Measurements from ENCODE around the gene VWA5B2. TPM values are rescaled to one million over a fixed set of nuclear protein-coding genes. Genes with fewer than 3 reads are reported as not detected.

The VWA5B2 gene
- total RNA-seq, 1 experiment from 2014 or later: 1.4 TPM

DNA sequence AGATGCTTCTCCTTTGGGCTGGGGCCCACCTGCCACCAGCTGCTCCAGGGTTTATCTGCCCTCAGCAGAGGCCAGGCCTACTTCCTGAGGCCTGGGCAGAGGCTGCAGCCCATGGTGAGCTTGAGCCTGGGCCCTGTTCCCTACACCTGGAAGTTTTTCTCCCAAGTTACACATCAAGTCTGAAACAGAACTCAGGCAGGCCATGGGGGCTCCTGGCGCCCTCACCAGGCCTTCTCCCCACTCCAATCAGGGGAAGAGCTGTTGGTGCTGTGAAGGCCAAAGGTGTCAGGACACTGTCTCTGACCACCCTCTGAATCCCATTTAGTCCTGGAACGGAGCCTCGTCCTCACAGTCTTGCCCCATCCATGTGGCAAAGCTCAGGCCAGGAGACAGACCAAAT lies 7.3 kb downstream of the VWA5B2 start:
- no peak for DNase-seq
- BruUV-seq (replicated peaks): no TSS peak
- H3K9me2 ChIP-seq (replicated peaks; ENCODE audit: low read length): no peaks in the 10 kb centered on the region

DNA sequence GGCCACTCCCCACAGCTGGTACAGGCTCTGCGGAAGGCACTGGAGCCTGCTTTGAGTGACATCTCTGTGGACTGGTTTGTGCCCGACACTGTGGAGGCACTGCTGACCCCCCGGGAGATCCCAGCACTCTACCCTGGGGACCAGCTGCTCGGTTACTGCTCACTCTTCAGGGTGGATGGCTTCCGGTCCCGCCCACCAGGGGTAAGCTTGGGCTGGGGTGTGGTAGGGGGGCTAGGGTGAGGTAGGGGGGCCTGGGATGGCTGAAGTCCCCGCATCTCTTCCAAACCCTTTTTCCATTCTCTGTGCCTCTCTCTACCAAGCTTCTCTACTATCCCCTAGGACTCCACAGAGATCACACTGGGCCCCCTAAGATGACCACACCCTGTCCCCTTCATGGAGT lies 7.8 kb downstream of the VWA5B2 start:
- H3K4me2 ChIP-seq (ENCODE audit: low read length): no peak overlapping the region
- no TSS peak for BruUV-seq (replicated peaks)
- intact Hi-C loops (cut with micrococcal nuclease): no loop called here
- no peaks in the 10 kb centered on the region for H3F3A ChIP-seq (ENCODE audit: low read length, unreplicated experiment)
- no peaks in the 10 kb centered on the region for H3K79me2 ChIP-seq (ENCODE audit: low read length)
- TF ChIP-seq, protein P1, sequence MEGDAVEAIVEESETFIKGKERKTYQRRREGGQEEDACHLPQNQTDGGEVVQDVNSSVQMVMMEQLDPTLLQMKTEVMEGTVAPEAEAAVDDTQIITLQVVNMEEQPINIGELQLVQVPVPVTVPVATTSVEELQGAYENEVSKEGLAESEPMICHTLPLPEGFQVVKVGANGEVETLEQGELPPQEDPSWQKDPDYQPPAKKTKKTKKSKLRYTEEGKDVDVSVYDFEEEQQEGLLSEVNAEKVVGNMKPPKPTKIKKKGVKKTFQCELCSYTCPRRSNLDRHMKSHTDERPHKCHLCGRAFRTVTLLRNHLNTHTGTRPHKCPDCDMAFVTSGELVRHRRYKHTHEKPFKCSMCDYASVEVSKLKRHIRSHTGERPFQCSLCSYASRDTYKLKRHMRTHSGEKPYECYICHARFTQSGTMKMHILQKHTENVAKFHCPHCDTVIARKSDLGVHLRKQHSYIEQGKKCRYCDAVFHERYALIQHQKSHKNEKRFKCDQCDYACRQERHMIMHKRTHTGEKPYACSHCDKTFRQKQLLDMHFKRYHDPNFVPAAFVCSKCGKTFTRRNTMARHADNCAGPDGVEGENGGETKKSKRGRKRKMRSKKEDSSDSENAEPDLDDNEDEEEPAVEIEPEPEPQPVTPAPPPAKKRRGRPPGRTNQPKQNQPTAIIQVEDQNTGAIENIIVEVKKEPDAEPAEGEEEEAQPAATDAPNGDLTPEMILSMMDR (conservative IDR thresholded peaks at IDR 0.05; ENCODE audit: low read depth, low read length): no peak
- TF ChIP-seq EZH2 (IDR thresholded peaks at IDR 0.05; ENCODE audit: low read length, unreplicated experiment): no peak
- H2AFZ ChIP-seq (ENCODE audit: low read length): no peak overlapping the region
- no peak overlapping the region for H3K4me3 ChIP-seq (ENCODE audit: low read length)
- H3K27me3 ChIP-seq (ENCODE audit: low read length): no peaks in the 10 kb centered on the region
- H3K9me2 ChIP-seq (replicated peaks; ENCODE audit: low read length): no peaks in the 10 kb centered on the region
- CTCF ChIA-PET: no interaction called here
- peaks cover 9% of the 10 kb centered on the region for H3K4me1 ChIP-seq (ENCODE audit: insufficient read depth, low read length)
- 0 out of 2 replicates have a peak, but pooled peaks cover 1% of the 10 kb centered on the region for H3K36me3 ChIP-seq (ENCODE audit: low read depth, low read length)
- no peaks in the 10 kb centered on the region for H4K20me1 ChIP-seq (ENCODE audit: low read length)
- H3K9ac ChIP-seq (ENCODE audit: low read length): no peak overlapping the region
- ATAC-seq (no peak), DNase-seq (no peak)
- H3K27ac ChIP-seq (ENCODE audit: low read length): no peak overlapping the region
- POLR2A ChIA-PET (ENCODE audit: unreplicated experiment): no interaction called here
- H3K9me3 ChIP-seq (ENCODE audit: low read length): no peaks in the 10 kb centered on the region

More for the DNA sequence above, 7.3 kb downstream of the VWA5B2 start:
- CTCF ChIA-PET: no interaction called here
- no peak overlapping the region for H3K4me3 ChIP-seq (ENCODE audit: low read length)
- H3K79me2 ChIP-seq (ENCODE audit: low read length): no peaks in the 10 kb centered on the region
- H2AFZ ChIP-seq (ENCODE audit: low read length): no peak overlapping the region
- no peak overlapping the region for H3K9ac ChIP-seq (ENCODE audit: low read length)
- POLR2A ChIA-PET (ENCODE audit: unreplicated experiment): no interaction called here
- H3K27me3 ChIP-seq (ENCODE audit: low read length): no peaks in the 10 kb centered on the region
- no peaks in the 10 kb centered on the region for H3K36me3 ChIP-seq (ENCODE audit: low read depth, low read length)
- TF ChIP-seq EZH2phosphoT487 (IDR thresholded peaks at IDR 0.05; ENCODE audit: borderline replicate concordance, low read length) (no peak), EZH2 (IDR thresholded peaks at IDR 0.05; ENCODE audit: low read length, unreplicated experiment) (no peak)
- TF ChIP-seq, protein P1 (conservative IDR thresholded peaks at IDR 0.05; ENCODE audit: low read depth, low read length): no peak
- intact Hi-C loops (cut with micrococcal nuclease): no loop called here
- H3K9me3 ChIP-seq (ENCODE audit: low read length): no peaks in the 10 kb centered on the region
- no peak for ATAC-seq
- peaks cover 9% of the 10 kb centered on the region for H3K4me1 ChIP-seq (ENCODE audit: insufficient read depth, low read length)
- H3K4me2 ChIP-seq (ENCODE audit: low read length): no peak overlapping the region
- H4K20me1 ChIP-seq (ENCODE audit: low read length): no peaks in the 10 kb centered on the region
- no peaks in the 10 kb centered on the region for H3F3A ChIP-seq (ENCODE audit: low read length, unreplicated experiment)
- no peak overlapping the region for H3K27ac ChIP-seq (ENCODE audit: low read length)

DNA sequence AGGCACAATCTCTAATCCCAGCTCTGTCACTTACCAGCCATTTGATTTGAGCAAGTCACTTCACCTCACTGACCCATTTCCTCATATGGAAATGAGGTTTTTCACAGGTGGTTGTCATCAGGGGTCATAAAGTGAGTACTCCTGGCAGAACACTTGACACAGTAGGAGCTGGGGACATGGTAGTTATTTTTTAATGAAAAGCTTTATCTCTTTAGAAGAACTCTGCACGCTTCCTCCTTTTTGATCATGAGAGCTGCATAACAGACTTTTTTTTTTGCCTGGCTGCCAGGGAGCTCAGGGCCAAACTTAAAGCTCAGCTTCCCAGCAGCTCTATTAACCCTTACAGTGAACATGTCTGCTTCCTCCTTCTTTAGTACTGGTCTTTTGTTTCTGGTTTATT lies 8.4 kb downstream of the VWA5B2 start:
- no TSS peak for BruUV-seq (replicated peaks)
- ATAC-seq: no peak
- Histone ChIP-seq H4K20me1 (ENCODE audit: low read length) (no peaks in the 10 kb centered on the region), H3K9me2 (replicated peaks; ENCODE audit: low read length) (no peaks in the 10 kb centered on the region), H2AFZ (ENCODE audit: low read length) (no peak overlapping the region), H3F3A (ENCODE audit: low read length, unreplicated experiment) (no peaks in the 10 kb centered on the region), H3K4me3 (ENCODE audit: low read length) (no peak overlapping the region), H3K79me2 (ENCODE audit: low read length) (no peaks in the 10 kb centered on the region), H3K27ac (ENCODE audit: low read length) (no peak overlapping the region), H3K36me3 (ENCODE audit: low read depth, low read length) (peaks cover 6% of the 10 kb centered on the region; the same call in 1 of the 2 replicates), H3K9me3 (ENCODE audit: low read length) (no peaks in the 10 kb centered on the region), H3K9ac (ENCODE audit: low read length) (no peak overlapping the region), H3K4me1 (ENCODE audit: insufficient read depth, low read length) (peaks cover 9% of the 10 kb centered on the region), H3K27me3 (ENCODE audit: low read length) (no peaks in the 10 kb centered on the region), H3K4me2 (ENCODE audit: low read length) (no peak overlapping the region)
- no peak for TF ChIP-seq EZH2 (IDR thresholded peaks at IDR 0.05; ENCODE audit: low read length, unreplicated experiment)
- TF ChIP-seq, protein P1 (conservative IDR thresholded peaks at IDR 0.05; ENCODE audit: low read depth, low read length): no peak
- intact Hi-C loops (cut with micrococcal nuclease): no loop called here
- DNase-seq: no peak
- CTCF ChIA-PET: no interaction called here
- POLR2A ChIA-PET (ENCODE audit: unreplicated experiment): no interaction called here

All from PC-3 (cell line).